GM21447 (cell line): Measurements from ENCODE around the gene NTM.

ENCODE experiments used
- ATAC-seq: cut with Tn5 transposase; IDR thresholded peaks from one replicate; pipeline ENCODE4 v1.9.1; 2021; ENCODE audit not compliant: unreplicated experiment

The NTM gene

DNA sequence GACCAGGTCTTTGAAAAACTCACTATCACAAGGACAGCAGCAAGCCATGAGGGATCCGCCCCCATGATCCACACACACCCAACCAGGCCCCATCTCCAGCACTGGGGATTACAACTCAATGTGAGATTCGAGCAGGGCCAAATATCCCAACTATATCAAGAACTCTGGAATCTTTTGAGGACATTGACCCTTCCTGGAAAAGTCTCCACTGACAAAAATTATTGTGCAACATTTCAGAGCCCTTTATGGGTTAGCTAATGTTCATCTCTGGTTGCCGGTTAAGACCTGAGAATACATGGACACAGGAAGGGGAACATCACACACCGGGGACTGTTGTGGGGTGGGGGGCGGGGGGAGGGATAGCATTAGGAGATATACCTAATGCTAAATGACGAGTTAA, 479.1 kb downstream of the NTM start:
- no peak for ATAC-seq

DNA sequence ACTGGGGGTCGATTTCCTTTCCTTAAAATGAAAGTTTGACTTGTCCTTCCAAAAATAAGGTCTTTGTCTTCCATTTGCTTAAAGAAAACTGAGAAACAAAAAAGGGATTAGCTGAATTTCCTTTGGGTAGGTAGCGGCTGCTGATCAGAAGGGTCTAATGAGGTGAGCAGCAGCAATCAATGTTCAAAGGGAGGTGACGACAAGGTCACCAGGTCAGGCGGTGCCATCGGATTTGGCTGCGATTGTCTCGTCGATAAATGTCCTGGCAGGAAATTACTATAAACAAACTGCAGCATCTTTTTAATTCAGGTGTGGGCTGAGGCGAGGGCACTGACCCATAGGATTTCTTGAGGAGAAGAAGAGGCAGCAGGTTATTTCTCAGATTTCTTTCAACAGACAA, 480.1 kb downstream of the NTM start:
- no peak for ATAC-seq

DNA sequence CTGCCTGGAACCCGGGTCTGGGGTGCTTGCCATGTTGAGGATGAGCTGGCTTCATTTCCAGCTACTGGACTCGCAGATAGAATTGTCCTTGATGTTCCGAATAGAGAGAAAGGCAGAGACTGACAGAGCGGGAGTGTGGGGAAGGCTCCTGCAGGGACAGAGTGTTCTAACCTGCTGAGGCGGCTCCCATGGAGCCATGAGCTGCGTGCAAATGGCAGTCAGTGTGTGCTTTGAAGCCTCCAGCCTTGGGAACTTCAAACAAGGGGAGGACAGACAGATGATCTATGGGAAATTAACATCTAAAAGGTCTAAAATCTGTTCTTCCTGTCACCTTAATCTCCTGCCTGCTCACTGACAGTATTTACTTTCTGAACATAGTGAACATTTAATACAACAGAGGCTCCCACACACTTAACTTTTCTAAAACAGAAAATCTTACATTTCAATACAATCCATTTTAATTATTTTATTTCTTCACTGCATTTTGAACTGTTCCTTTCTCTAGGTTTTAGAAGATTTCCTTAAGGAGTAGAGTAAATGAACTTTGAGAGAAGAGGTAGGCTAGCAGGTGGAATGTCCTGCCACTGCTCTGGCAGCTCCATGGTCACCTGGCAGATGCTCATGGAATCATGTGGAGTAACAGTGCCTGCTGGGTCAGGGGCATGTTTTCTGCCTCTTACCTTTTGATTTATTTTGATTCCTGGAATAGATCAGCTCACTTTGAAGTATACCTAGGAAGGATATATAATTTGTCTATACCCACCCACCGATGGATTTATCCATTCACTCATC, 481.7 kb downstream of the NTM start:
- ATAC-seq = no peak

DNA sequence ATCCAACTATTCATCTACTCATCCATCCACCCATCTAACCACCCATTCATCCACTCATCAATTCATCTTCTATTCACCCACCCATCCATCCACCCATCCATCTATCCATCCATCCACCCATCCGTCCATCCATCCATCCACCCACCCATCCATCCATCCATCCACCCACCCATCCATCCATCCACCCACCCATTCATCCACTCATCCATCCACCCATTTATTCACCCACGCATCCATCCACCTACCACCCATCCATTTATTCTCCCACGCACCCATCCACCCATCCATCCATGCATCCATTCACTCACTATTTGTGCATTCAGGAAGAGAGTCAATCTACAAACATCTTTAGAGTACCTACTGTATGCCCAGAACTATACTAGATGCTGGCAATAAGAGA, 482.3 kb downstream of the NTM start:
- no peak for ATAC-seq

DNA sequence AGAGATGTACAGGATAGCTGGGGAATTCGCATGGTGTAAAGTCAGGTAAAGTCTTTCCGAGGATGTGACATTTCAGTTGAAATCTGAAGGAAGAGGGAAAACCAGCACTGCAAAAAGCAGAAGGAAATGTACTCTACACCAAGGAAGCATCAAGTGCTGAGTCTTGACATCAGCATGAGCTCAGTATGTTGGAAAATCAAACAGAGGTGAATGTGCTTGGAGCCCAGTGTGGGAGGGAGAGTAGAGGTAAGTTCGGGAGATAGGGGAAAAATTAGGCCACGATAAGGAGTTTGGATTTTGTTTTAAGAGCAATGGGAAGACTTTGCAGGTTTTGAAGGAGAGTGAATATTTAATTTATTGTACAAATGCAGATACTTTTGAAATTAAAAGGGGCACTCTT, 484.0 kb downstream of the NTM start:
- no peak for ATAC-seq

DNA sequence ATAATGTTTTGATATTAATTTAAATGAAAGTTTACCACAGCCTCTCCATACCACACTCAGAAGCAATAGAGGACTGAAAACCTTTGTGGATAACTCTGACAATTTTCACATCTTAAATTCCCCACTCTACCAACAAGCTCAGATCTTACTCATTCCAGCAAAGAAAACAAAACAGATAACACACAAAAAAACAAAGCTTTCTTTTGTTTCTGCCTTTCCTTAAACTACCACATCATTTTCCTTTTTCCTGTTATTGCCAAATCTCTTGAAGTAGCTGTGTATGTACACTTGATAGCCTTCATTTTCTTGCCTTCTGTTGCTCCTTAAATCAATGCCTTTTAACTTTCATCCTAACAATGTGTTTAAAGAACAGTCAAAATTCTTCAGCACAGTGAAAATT, 484.9 kb downstream of the NTM start:
- no peak for ATAC-seq

DNA sequence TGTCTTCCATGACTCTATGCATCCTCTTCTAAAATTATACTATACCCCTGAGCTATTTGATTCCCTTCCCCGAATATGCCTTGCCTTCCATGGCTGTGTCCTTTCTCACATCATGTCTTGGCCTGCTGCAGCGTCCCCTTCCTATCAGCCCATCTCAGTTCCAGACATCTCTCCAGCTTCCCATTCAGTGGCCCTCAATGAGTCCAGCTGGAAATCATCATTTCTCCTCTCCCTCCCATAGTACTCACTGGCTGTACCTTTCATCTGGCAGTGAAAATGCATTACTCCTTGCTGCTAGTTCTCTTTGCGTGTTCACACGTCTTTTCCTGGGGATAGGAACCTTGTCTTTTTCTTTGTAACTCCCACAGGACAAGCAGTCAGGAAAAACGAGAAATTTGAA, 486.8 kb downstream of the NTM start:
- no peak for ATAC-seq

DNA sequence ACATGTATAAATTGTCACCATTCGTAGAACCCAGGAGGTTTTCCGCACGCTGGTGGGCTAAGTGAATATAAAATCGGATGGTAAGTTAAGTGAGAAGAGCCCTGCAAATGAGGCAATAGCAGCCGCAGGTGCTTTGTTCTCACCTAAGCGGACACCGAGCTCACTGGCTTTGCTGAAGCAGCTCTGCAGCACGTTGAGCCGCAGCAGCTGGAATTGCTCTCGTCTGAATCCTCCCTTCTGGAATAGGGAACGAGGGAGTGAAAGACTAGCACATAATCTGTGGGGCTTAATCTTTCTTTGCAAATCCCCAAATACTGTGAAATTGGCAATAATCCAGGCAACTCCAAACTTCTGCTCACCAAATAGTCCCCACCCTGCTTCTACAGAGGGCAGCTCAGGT, 488.1 kb downstream of the NTM start:
- no peak for ATAC-seq

DNA sequence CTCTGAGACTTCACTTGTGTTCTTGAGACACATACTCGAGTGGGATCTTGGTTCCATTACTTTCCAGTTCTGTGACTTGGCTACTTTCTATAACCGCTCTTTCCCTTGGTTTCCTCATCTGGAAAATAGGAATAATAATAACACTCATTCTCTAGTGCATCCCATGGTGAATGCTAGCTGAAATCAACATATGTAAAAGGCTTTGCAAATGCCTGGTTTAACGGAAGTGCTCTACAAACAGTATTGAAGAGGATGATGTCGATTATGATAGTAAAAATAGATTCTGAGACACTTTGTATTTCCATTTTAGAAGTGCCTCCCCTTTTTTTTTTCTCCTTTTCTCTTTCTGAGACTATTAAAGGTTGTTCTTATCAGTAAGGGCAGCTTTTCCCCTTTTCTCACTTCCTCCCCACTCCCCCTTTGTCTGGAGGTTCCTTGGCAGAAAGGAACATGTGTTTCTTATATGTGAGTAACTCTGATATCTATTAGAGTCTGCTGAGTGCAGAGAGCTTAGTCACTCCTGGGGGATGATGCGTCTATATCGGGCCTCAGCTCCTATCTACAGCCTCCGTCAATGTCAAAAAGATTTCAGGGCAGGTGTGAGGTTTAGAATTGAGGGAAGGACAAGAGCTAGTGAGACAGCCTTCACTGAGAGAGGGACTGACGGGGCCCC, 489.3 kb downstream of the NTM start:
- ATAC-seq = no peak

DNA sequence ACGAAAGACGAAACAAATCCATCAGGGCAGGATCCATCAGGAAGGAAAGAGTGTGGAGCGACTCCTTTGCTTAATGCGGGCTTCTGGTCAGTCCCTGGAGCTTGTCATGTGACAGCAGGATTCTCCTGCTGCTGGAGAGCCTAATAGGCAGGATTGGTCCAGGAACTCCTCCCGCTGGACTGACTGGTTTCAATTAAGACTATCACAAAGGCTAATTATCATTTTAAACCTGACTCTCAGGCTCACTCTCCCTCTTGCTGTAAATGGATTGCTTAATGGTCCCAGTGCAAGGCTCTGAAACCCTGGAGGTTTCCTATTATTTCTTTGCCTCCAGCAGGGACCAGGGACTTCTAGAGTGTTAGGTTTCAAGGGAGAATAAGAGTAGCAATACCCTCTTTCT, 493.8 kb downstream of the NTM start:
- no peak for ATAC-seq

DNA sequence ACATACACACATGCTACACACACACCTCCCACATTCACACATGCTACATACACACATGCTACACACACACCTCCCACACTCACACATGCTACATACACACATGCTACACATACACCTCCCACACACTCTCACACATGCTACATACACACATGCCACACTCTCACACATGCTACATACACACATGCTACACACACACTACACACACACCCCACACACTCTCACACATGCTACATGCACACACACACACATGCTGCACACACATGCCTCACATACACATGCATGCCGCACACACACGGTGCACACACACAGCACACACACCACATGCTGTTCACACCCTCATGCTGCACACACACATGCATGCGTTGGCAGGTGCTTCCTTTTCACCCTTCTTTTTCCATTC, 495.4 kb downstream of the NTM start:
- ATAC-seq = no peak

DNA sequence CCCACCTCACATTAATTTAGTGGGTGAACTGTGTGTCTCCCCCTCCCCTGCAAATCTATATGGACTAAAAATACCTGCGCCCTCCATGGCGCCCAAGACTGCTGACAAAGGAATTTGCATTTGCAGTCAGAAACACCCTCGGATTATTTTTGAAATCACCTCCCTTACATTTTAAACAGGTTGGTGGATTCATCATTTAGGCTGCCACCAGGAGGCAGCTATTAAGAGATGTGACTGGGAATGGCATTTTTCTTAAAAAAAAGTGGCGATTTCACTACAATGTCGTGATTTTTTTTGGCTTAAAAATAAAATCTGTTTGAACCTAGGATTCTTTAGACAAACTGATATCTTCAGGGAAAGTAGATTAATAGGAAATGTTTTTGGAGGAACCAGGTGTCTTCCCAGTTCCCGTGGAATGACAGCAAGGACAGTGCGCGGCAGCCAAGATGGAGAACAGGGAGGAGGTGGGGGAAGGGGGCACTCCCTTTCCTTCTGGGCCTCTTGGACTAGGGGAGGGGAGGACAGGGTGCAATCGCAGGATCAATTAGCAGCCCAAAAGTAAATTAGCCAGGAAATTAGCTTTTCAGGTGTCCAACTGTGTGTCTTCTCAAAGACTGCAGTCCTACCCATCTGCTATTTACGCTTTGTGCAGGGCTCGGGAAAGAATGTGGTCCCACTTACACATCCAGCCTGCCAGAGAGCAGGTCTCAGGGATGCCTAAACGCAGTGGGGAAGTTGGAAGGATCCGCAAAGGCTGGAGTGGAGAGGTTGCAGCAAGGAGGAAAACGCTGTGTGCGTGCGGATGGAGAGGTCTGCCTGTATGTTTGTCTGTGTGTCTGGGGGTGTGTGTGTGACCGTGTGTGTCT, 496.4 kb downstream of the NTM start:
- no peak for ATAC-seq

DNA sequence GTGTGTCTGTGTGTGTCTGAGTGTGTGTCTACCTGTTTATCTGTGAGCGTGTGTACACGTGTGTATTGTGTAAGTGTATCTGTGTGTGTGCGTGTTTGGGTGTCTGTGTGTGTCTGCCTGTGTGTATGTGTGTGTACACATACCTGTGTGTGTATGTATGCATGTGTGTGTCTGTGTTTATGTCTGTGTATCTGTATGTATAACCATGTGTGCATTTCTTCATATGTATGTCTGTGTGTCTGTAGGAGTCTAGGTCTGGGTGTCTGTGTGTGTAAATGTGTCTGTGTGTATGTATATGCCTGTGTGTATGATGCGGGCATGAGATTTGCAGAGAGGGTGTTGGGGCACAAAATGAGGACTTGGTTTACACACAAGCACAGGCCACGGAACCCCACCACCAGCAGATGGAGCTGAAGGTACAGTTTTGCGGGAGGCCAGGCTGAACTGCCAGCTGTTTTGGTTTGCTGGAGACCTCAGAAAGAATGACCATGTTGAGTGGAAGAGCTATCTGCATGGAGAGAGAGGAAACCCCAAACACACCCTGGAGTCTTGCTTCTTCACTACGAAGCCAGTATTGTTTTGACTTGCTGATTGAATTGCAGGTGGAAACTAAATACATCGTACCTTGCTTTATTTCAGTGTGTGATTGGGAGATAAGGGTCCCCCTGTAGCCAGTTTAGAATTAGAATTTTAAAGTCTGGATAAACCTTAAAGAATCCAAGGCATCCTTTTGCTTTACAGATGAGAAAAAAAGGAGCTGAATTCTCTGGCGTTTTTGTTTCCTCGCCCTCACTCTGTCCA, 497.2 kb downstream of the NTM start:
- ATAC-seq = no peak

DNA sequence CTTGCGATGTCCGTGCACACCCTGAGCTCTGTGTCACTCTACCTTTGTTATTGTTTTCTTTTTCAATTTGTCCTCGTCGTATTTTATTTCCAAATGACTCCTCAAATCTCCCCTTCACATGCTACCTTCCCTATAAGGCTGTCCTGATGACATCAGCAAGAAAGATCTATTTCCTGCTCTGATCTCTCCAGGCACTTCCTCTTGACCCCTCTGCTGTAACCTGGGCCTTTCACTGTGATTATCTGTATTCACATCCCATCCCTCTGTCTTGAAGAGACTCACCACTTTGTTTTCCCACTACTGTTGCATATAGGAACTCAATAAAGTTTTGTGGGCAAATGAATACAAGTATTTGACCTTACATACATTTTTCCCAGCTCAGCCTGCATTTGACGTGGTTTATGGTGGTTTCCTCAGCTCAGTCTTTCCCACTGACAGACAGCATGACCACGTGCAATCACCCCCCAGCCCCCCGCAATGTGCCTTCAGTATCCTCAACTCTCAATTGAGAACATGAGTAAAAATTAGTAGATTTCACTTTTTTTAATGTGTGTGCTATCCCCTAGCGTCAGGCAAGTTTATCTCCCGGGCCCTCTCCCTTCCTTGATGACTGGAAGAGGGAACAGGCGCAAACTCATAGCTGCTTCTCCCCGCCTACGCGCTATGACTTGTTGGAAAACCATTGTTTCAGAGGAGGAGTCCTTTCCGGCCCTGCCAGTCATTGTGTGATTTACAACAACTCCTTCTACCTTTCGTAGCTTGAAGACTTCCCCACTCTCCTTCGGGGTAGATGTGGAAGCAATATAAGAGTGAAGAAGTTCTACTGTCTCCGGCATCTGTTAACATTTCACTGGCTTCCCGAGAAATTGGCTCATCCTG, 498.5 kb downstream of the NTM start:
- ATAC-seq = no peak

DNA sequence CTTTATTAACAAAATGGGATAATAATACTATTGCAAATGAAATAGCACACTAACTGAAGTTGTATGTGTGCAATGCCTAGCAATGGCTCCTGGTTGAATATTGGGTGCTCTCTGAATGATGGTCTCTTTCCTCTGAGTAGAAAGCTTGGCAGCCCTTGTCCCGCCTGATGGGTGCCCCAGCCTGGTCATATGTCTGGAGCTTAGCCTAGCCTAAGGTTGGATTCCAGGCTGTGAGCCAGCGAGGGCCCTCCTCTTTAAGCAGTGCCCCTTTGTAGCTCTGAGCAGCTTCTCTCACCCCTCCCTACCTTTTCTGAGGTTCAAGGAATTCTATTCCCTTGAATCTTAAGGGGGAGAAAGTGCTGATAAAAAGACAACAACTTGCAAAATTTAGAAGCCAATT, 499.9 kb downstream of the NTM start:
- ATAC-seq = no peak

DNA sequence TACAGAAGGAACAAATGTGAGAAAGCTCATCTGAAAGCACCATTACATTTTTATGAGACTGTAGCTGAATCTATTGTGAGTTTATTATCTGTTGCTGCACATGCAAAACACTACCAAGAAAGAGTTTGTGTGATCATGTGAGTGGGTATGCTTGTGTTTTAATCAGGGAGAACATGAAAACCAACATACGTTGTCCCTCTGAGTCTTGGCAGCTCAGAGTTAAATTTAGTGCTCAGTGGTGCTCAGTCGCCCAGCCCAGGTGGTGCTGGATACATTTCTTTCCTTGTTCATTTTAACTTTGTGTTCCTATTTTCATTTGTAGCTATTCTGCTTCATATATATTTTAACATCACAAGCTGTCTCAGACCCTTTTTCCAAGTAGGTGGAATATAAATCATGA, 500.6 kb downstream of the NTM start:
- no peak for ATAC-seq

DNA sequence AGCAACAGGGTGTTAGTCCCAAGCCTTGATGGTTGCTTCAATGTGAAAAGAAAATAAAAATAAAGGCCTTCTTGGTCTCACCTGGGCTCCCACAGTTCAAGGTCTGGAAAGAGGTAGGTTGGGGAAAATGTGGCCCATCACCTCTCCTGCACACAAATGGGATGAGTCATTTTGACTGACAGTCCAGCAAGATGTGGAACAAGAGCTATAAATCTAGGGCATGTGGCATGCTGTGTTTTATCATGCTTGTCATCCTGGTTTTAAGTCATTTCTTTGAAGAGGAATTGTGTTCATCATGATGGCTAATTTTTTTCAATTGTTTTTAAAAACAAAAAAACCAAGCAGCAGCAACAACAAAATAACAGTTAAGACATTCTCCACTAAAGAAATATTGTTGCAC, 503.7 kb downstream of the NTM start:
- ATAC-seq = no peak

DNA sequence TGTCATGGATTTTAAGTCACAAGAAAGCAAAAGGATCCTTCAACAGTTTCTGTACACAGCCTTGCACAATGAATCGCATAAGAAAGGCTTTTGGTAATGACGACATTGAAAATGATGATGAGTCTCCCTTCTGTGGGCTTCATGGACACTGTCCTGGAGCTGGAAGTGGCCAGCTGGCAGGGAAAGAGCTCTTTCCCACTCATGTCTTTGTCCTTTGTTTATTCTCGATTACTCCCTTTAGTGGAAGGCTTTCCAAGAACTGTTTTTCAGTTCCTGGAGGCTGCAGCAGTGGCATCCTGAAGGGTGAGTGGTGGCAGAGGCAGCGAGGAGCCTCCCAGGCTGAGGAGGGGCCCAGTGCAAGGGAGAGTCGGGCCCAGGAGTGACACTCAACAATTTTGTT, 505.2 kb downstream of the NTM start:
- ATAC-seq = no peak

DNA sequence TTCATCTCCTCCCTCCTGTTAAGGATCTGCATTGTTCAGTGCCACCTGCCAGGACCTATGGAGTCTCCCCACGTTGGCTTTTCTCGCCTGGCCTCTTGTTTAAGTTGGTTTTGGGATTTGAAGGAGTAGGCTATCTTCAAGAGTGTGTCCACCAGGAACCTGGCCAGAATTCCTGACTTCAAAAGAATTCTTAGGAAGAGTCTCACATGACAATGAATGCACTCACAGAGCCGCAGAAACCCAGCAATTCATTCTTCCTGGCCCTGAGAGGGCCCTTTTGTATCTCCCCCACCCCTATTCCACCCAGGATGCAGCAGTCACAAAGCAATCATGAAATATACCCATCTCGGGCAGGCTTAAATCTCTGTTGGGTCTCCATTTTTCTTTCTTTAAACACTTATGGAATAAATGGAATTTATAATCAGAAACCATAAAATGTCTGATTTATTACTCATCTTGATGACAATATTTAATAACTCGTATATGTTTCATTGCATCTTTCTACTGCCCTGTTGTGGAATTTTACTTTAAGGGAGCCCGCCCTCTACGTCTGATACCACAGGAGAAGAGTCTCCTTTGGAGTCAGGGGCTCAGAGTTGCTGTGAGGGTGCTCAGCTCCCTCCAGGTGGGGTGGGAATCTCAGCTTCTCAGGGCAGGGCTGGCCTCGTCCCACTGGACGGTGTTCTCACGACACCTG, 507.0 kb downstream of the NTM start:
- ATAC-seq = no peak

DNA sequence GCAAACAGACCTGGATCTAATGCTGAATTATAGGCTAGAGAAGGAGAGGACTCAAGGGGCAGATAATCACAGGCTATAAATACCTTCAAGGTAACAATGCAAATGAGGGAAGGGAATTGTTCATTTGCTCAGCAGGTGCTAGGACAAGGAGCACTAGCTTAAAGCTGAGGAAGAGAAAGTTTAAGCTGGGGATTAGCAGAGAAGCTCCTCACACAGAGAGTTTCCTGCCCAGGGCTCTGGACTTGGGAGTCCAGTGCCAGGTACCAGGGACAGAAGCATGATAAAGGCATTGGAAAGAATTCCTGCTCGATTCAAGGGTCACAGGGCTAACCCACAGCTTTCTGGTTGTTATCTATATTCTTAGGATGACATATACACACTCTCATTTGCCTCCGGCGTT, 509.9 kb downstream of the NTM start:
- no peak for ATAC-seq
